Activated T-helper 1 cell treated with anti-CD3 and anti-CD28 coated beads, Interleukin-12 subunit alpha, Interleukin-12 subunit beta, Interleukin-2, Interleukin-4 antibody, amounts not matched to agents 30 ng/mL and 10 ng/mL and 1 ng/mL, durations not matched to agents 14 hours and 24 hours and 36 hours (primary cell): ENCODE data around the gene ZFP69B. TPM values are rescaled to one million over a fixed set of nuclear protein-coding genes. Genes with fewer than 3 reads are reported as not detected.
"Not testable (repeated sequence)": the region's sequence is repeated elsewhere in the genome, so short reads cannot be mapped to it uniquely, and the experiment has no call there.

Experiments
- DNase-seq: peaks from one replicate; pipeline ENCODE4 v3.0.0; 2021; ENCODE audit warnings: low spot score
- H3K27ac Mint-ChIP-seq: one replicate; pipeline ENCODE4 v1.8.0; 2021; ENCODE audit warnings: mild to moderate bottlenecking, mixed read lengths
- H3K27me3 Mint-ChIP-seq: one replicate; pipeline ENCODE4 v1.8.0; 2022; ENCODE audit warnings: mild to moderate bottlenecking, moderate library complexity, mixed read lengths; ENCODE audit not compliant: insufficient read depth
- H3K36me3 Mint-ChIP-seq: one replicate; pipeline ENCODE4 v1.8.0; 2021; ENCODE audit warnings: low read depth, mixed read lengths
- H3K4me1 Mint-ChIP-seq: one replicate; pipeline ENCODE4 v1.8.0; 2021; ENCODE audit warnings: low read depth, mixed read lengths
- H3K4me3 Mint-ChIP-seq: one replicate; pipeline ENCODE4 v1.8.0; 2021; ENCODE audit warnings: mild to moderate bottlenecking, moderate library complexity, mixed read lengths
- H3K9me3 Mint-ChIP-seq: one replicate; pipeline ENCODE4 v1.8.0; 2021; ENCODE audit warnings: mixed read lengths
- intact Hi-C: fragments of 100-400 bp; cut with micrococcal nuclease; formaldehyde crosslinking; loops from one replicate; pipeline ENCODE4 v1.15.1; 2024
- total RNA-seq: library from RNA; stranded (reverse); gene quantifications from 2 replicates; pipeline ENCODE4 v1.2.3, GENCODE V29; 2022

ZFP69B gene
- total RNA-seq, 1 donor from 2014 or later, result 5.8 TPM

GRCh38 chr1:40450495-40451237 is 390 bp downstream of the ZFP69B start:
- Mint-ChIP-seq H3K4me1 (peaks cover 37% of the 10 kb centered on the region), H3K27ac (peak overlapping the region; percentile 90), H3K36me3 (peaks cover 45% of the 10 kb centered on the region), H3K27me3 (no peaks in the 10 kb centered on the region), H3K4me3 (peak overlapping the region; percentile 84), H3K9me3 (peaks cover 50% of the 10 kb centered on the region)
- peak; percentile 72 for DNase-seq
- intact Hi-C loops, result loop anchor here (1.0 to 10.0 kb wide), 10 partner anchors 27 to 524 kb away; partner anchors contain the start of genes CTPS1, EXO5, NFYC and SMAP2

- intact Hi-C loops, result loop anchor here (1.0 to 10.0 kb wide), 10 partner anchors 26 to 524 kb away; partner anchors contain the start of genes CTPS1, EXO5, NFYC and SMAP2
- DNase-seq, result peak; percentile 4
- Mint-ChIP-seq H3K27me3 (no peaks in the 10 kb centered on the region), H3K4me1 (peaks cover 37% of the 10 kb centered on the region), H3K9me3 (peaks cover 49% of the 10 kb centered on the region), H3K36me3 (peaks cover 44% of the 10 kb centered on the region), H3K27ac (peak overlapping the region; percentile 90), H3K4me3 (peak overlapping the region; percentile 84)
Observed at GRCh38 chr1:40451238-40451585, 936 bp downstream of the ZFP69B start.

- Mint-ChIP-seq H3K27ac (peak overlapping the region; percentile 6), H3K4me3 (no peak overlapping the region), H3K36me3 (peaks cover 74% of the 10 kb centered on the region), H3K27me3 (no peaks in the 10 kb centered on the region), H3K4me1 (peaks cover 28% of the 10 kb centered on the region), H3K9me3 (peaks cover 78% of the 10 kb centered on the region)
- DNase-seq, result no peak
- intact Hi-C loops, result loop anchor here (5.0 to 10.0 kb wide), 3 partner anchors 83 to 520 kb away; partner anchors contain the start of genes CTPS1, NFYC and SMAP2
Observed at GRCh38 chr1:40454873-40455272, 4.6 kb downstream of the ZFP69B start.

GRCh38 chr1:40462956-40463590 is 12.8 kb downstream of the ZFP69B start:
- Mint-ChIP-seq H3K4me1 (no peaks in the 10 kb centered on the region), H3K4me3 (no peak overlapping the region), H3K9me3 (peaks cover 83% of the 10 kb centered on the region), H3K27me3 (no peaks in the 10 kb centered on the region), H3K27ac (no peak overlapping the region), H3K36me3 (peaks cover 69% of the 10 kb centered on the region)
- no peak for DNase-seq
- intact Hi-C loops, result no loop called here

- Mint-ChIP-seq H3K4me1 (no peaks in the 10 kb centered on the region), H3K9me3 (peaks cover 94% of the 10 kb centered on the region), H3K4me3 (no peak overlapping the region), H3K36me3 (peaks cover 49% of the 10 kb centered on the region), H3K27ac (no peak overlapping the region), H3K27me3 (no peaks in the 10 kb centered on the region)
- intact Hi-C loops, result no loop called here
- no peak for DNase-seq
Observed at GRCh38 chr1:40469327-40469726, 19.1 kb downstream of the ZFP69B start.

GRCh38 chr1:40475268-40475667 is 25.0 kb downstream of the ZFP69B start:
- DNase-seq, result no peak
- intact Hi-C loops, result no loop called here
- peaks cover 2% of the 10 kb centered on the region for H3K27me3 Mint-ChIP-seq
- H3K4me3 Mint-ChIP-seq, result no peak overlapping the region
- H3K27ac Mint-ChIP-seq, result no peak overlapping the region
- H3K9me3 Mint-ChIP-seq, result peaks cover 55% of the 10 kb centered on the region
- peaks cover 20% of the 10 kb centered on the region for H3K4me1 Mint-ChIP-seq
- peaks cover 24% of the 10 kb centered on the region for H3K36me3 Mint-ChIP-seq

- peak; percentile 64 for DNase-seq
- Mint-ChIP-seq H3K4me3 (peak within 1 kb of the TSS; percentile 85), H3K27ac (peak within 1 kb of the TSS; percentile 71), H3K36me3 (peaks cover 36% of the 10 kb centered on the region), H3K9me3 (peaks cover 50% of the 10 kb centered on the region), H3K27me3 (peaks cover 2% of the 10 kb centered on the region), H3K4me1 (peaks cover 20% of the 10 kb centered on the region)
- intact Hi-C loops, result loop anchor here (1.0 kb wide), 2 partner anchors 26 to 54 kb away; partner anchors contain the start of gene ZNF684
Observed at GRCh38 chr1:40476924-40477677, 26.8 kb downstream of the ZFP69B start, which contains the start of gene ZFP69. ZFP69 (plus strand) TSS chr1:40477290; CDS start chr1:40479362, 2,072 bp downstream.

GRCh38 chr1:40477678-40478053 is 27.4 kb downstream of the ZFP69B start:
- peaks cover 20% of the 10 kb centered on the region for H3K4me1 Mint-ChIP-seq
- H3K27ac Mint-ChIP-seq, result peak overlapping the region; percentile 71

GRCh38 chr1:40478276-40478675 is 28.0 kb downstream of the ZFP69B start:
- peaks cover 39% of the 10 kb centered on the region for H3K36me3 Mint-ChIP-seq

More at GRCh38 chr1:40477678-40478053, 27.4 kb downstream of the ZFP69B start:
- peak overlapping the region; percentile 85 for H3K4me3 Mint-ChIP-seq
- peaks cover 50% of the 10 kb centered on the region for H3K9me3 Mint-ChIP-seq
- H3K36me3 Mint-ChIP-seq, result peaks cover 40% of the 10 kb centered on the region
- H3K27me3 Mint-ChIP-seq, result peaks cover 2% of the 10 kb centered on the region
- DNase-seq, result no peak
- intact Hi-C loops, result loop anchor here (1.0 kb wide), 3 partner anchors 26 to 54 kb away; partner anchors contain the start of genes EXO5 and ZNF684

GRCh38 chr1:40479156-40479555 is 28.9 kb downstream of the ZFP69B start:
- H3K36me3 Mint-ChIP-seq, result peaks cover 43% of the 10 kb centered on the region
- no peak overlapping the region for H3K27ac Mint-ChIP-seq
- peaks cover 20% of the 10 kb centered on the region for H3K4me1 Mint-ChIP-seq
- DNase-seq, result no peak
- intact Hi-C loops, result no loop called here
- peaks cover 2% of the 10 kb centered on the region for H3K27me3 Mint-ChIP-seq
- peak overlapping the region; percentile 29 for H3K4me3 Mint-ChIP-seq
- H3K9me3 Mint-ChIP-seq, result peaks cover 38% of the 10 kb centered on the region

More at GRCh38 chr1:40478276-40478675, 28.0 kb downstream of the ZFP69B start:
- no peak for DNase-seq
- Mint-ChIP-seq H3K9me3 (peaks cover 46% of the 10 kb centered on the region), H3K4me3 (peak overlapping the region; percentile 85), H3K27ac (peak overlapping the region; percentile 71), H3K4me1 (peaks cover 20% of the 10 kb centered on the region), H3K27me3 (peaks cover 2% of the 10 kb centered on the region)
- intact Hi-C loops, result loop anchor here (1.0 kb wide), 1 partner anchor 30 kb away; the partner anchor contains the start of gene EXO5

- intact Hi-C loops, result loop anchor here (1.0 kb wide), 1 partner anchor 33 kb away; no protein-coding TSS in a partner anchor
- no peak overlapping the region for H3K27ac Mint-ChIP-seq
- peaks cover 56% of the 10 kb centered on the region for H3K36me3 Mint-ChIP-seq
- no peak overlapping the region for H3K4me3 Mint-ChIP-seq
- DNase-seq, result no peak
- H3K4me1 Mint-ChIP-seq, result no peaks in the 10 kb centered on the region
- peaks cover 66% of the 10 kb centered on the region for H3K9me3 Mint-ChIP-seq
- H3K27me3 Mint-ChIP-seq, result no peaks in the 10 kb centered on the region
Observed at GRCh38 chr1:40495315-40495903, 45.1 kb downstream of the ZFP69B start.

GRCh38 chr1:40502651-40503050 is 52.4 kb downstream of the ZFP69B start:
- intact Hi-C loops, H3K4me1 Mint-ChIP-seq, H3K4me3 Mint-ChIP-seq, H3K27me3 Mint-ChIP-seq, DNase-seq, H3K27ac Mint-ChIP-seq: not testable (repeated sequence)
- peaks cover 67% of the 10 kb centered on the region for H3K9me3 Mint-ChIP-seq
- H3K36me3 Mint-ChIP-seq, result peaks cover 35% of the 10 kb centered on the region
